Ovary (tissue), 3 donors: ENCODE results near the gene PSD.

ENCODE experiments used
- CTCF ChIP-seq, 3 donors: fragments of 450-650 bp in 2 of 3; fragments of 200-600 bp in 1 of 3; IDR thresholded peaks; one replicate each; pipeline versions ENCODE4 v1.5.1 to v1.8.0; 2016 to 2022; ENCODE audit warnings: antibody characterized with exemption in 3 of 3, mild to moderate bottlenecking in 1 of 3
- EP300 ChIP-seq: sonication (generic); formaldehyde crosslinking; IDR thresholded peaks from one replicate; pipeline ENCODE4 v1.6.1; 2017; ENCODE audit warnings: antibody characterized with exemption
- POLR2A ChIP-seq: fragments of 450-650 bp; IDR thresholded peaks from one replicate; pipeline ENCODE4 v1.6.1; 2017; ENCODE audit warnings: antibody characterized with exemption, mild to moderate bottlenecking, moderate library complexity
- donor health status: DM: no; HTN: no; CAD: no.

- TF ChIP-seq CTCF (IDR thresholded peaks at IDR 0.05) (peak; percentile 98 to 99 (median 98)), EP300 (no peak), POLR2A (peak; percentile 63)
These were observed 19.2 kb downstream of the PSD start for GRCh38 chr10:102399217-102400021.
